ENCODE results near the gene CKB. TPM values are rescaled to one million over a fixed set of nuclear protein-coding genes. Genes with fewer than 3 reads are reported as not detected.
A peak's percentile ranks its signal among the peaks of the same experiment; 100 is the strongest.

Gene CKB
- polyA plus RNA-seq, 3 donors: 0.76 to 12.5 (median 2.7) TPM

GRCh38 chr14:103531421-103532215 is 9.0 kb upstream of the CKB start:
- Mint-ChIP-seq H3K27ac (peak overlapping the region in 1 of 7 donors; percentile 21), H3K27me3 (ENCODE audit: low read depth in 3 of 3) (peaks cover 0 to 3% (median 1%) of the 10 kb centered on the region in 3 donors), H3K36me3 (peaks cover 3 to 23% of the 10 kb centered on the region in 2 donors), H3K4me3 (no peak overlapping the region), H3K4me1 (peaks cover 36% of the 10 kb centered on the region), H3K9me3 (no peaks in the 10 kb centered on the region)
- Histone ChIP-seq H3K4me2 (replicated peaks; ENCODE audit: extremely low read depth, low read length, poor library complexity, severe bottlenecking) (no peak overlapping the region), H3K9ac (ENCODE audit: insufficient read depth, low read length, poor library complexity, severe bottlenecking) (no peak overlapping the region), H4K20me1 (ENCODE audit: insufficient read depth, low read length) (peaks cover 8% of the 10 kb centered on the region), H2AFZ (ENCODE audit: insufficient read depth, low read depth, low read length, poor library complexity, severe bottlenecking) (no peak overlapping the region), H3K4me3 (replicated peaks in 1 of 3; ENCODE audit: low read depth in 2 of 3, low read length in 3 of 3) (no peak overlapping the region), H3K79me2 (ENCODE audit: insufficient read depth, low read length) (peaks cover 20% of the 10 kb centered on the region), H3K36me3 (replicated peaks in 1 of 2; ENCODE audit: control insufficient read depth in 1 of 2, insufficient read depth in 2 of 2, low read length in 2 of 2) (peaks cover 8 to 30% of the 10 kb centered on the region in 2 donors), H3K9me3 (replicated peaks in 1 of 2; ENCODE audit: control insufficient read depth in 1 of 2, insufficient read depth in 1 of 2, low read length in 2 of 2) (no peaks in the 10 kb centered on the region), H3K4me1 (ENCODE audit: control insufficient read depth in 1 of 2, insufficient read depth in 2 of 2, low read length in 2 of 2) (peaks cover 34 to 35% of the 10 kb centered on the region in 2 donors), H3K27ac (ENCODE audit: low read depth in 1 of 2, low read length in 2 of 2) (no peak overlapping the region), H3K27me3 (ENCODE audit: control insufficient read depth in 2 of 2, insufficient read depth in 2 of 2, low read length in 2 of 2) (no peaks in the 10 kb centered on the region)
- DNase-seq: no peak
- TF ChIP-seq, protein P1, sequence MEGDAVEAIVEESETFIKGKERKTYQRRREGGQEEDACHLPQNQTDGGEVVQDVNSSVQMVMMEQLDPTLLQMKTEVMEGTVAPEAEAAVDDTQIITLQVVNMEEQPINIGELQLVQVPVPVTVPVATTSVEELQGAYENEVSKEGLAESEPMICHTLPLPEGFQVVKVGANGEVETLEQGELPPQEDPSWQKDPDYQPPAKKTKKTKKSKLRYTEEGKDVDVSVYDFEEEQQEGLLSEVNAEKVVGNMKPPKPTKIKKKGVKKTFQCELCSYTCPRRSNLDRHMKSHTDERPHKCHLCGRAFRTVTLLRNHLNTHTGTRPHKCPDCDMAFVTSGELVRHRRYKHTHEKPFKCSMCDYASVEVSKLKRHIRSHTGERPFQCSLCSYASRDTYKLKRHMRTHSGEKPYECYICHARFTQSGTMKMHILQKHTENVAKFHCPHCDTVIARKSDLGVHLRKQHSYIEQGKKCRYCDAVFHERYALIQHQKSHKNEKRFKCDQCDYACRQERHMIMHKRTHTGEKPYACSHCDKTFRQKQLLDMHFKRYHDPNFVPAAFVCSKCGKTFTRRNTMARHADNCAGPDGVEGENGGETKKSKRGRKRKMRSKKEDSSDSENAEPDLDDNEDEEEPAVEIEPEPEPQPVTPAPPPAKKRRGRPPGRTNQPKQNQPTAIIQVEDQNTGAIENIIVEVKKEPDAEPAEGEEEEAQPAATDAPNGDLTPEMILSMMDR (IDR thresholded peaks at IDR 0.05): no peak
- WGBS (ENCODE audit: insufficient coverage): 95% methylated on average over 15 of the region's 15 CpGs
- intact Hi-C loops (cut with micrococcal nuclease): no loop called here

- no peak for DNase-seq
- Histone ChIP-seq H3K36me3 (replicated peaks in 1 of 2; ENCODE audit: control insufficient read depth in 1 of 2, insufficient read depth in 2 of 2, low read length in 2 of 2) (peaks cover 8 to 27% of the 10 kb centered on the region in 2 donors), H3K4me1 (ENCODE audit: control insufficient read depth in 1 of 2, insufficient read depth in 2 of 2, low read length in 2 of 2) (peaks cover 42 to 43% of the 10 kb centered on the region in 2 donors), H3K9me3 (replicated peaks in 1 of 2; ENCODE audit: control insufficient read depth in 1 of 2, insufficient read depth in 1 of 2, low read length in 2 of 2) (no peaks in the 10 kb centered on the region), H4K20me1 (ENCODE audit: insufficient read depth, low read length) (peaks cover 8% of the 10 kb centered on the region), H3K27ac (ENCODE audit: low read depth in 1 of 2, low read length in 2 of 2) (no peak overlapping the region), H2AFZ (ENCODE audit: insufficient read depth, low read depth, low read length, poor library complexity, severe bottlenecking) (no peak overlapping the region), H3K9ac (ENCODE audit: insufficient read depth, low read length, poor library complexity, severe bottlenecking) (no peak overlapping the region), H3K27me3 (ENCODE audit: control insufficient read depth in 2 of 2, insufficient read depth in 2 of 2, low read length in 2 of 2) (no peaks in the 10 kb centered on the region), H3K4me3 (replicated peaks in 1 of 3; ENCODE audit: low read depth in 2 of 3, low read length in 3 of 3) (no peak overlapping the region), H3K4me2 (replicated peaks; ENCODE audit: extremely low read depth, low read length, poor library complexity, severe bottlenecking) (no peak overlapping the region), H3K79me2 (ENCODE audit: insufficient read depth, low read length) (peaks cover 20% of the 10 kb centered on the region)
- TF ChIP-seq, protein P1 (IDR thresholded peaks at IDR 0.05): no peak
- peaks cover 43% of the 10 kb centered on the region for H3K4me1 Mint-ChIP-seq
- H3K9me3 Mint-ChIP-seq: no peaks in the 10 kb centered on the region
- WGBS (ENCODE audit: insufficient coverage): 100% methylated on average over 6 of the region's 11 CpGs
- peak overlapping the region in 1 of 7 donors; percentile 66 for H3K27ac Mint-ChIP-seq
- H3K4me3 Mint-ChIP-seq: no peak overlapping the region
- H3K36me3 Mint-ChIP-seq: peaks cover 5 to 23% of the 10 kb centered on the region in 2 donors
- H3K27me3 Mint-ChIP-seq (ENCODE audit: low read depth in 3 of 3): peaks cover 1 to 3% (median 2%) of the 10 kb centered on the region in 3 donors
- intact Hi-C loops (cut with micrococcal nuclease): no loop called here
Measured at GRCh38 chr14:103530831-103531230, 8.2 kb upstream of the CKB start.
